ENCODE measurements around the gene PIWIL1.

- no peak for TF ChIP-seq CTCF (IDR thresholded peaks at IDR 0.05)
- no peak for TF ChIP-seq EP300 (IDR thresholded peaks at IDR 0.05)
- TF ChIP-seq POLR2A (IDR thresholded peaks at IDR 0.05): no peak
- no peak for TF ChIP-seq POLR2AphosphoS5 (IDR thresholded peaks at IDR 0.05)
Measured at GRCh38 chr12:130342842-130343241, 5.2 kb downstream of the PIWIL1 start.

All from gastroesophageal sphincter (tissue), 3 donors.